GM13977 (cell line): Measurements from ENCODE around the gene CES4A.

Source experiments
- DNase-seq: peaks from one replicate; pipeline ENCODE4 v3.0.0; 2012; ENCODE audit warnings: low spot score
- CTCF ChIP-seq: IDR thresholded peaks from 2 replicates; pipeline ENCODE4 v1.5.1; 2012; ENCODE audit warnings: mild to moderate bottlenecking, control low read depth; ENCODE audit not compliant: insufficient read depth; ENCODE audit errors: extremely low read depth, missing control alignments
- in situ Hi-C: fragments of 300-500 bp; cut with MboI; formaldehyde crosslinking; loops from one replicate; pipeline ENCODE4 v1.12.0; 2022; ENCODE audit warnings: low sequenced_read_pairs, low pct_unique_long_range_greater_than_20kb, mixed read lengths, inconsistent platforms; ENCODE audit not compliant: unreplicated experiment

The CES4A gene

GRCh38 chr16:67050796-67051195 lies 62.4 kb downstream of the CES4A start:
- no peak for DNase-seq
- TF ChIP-seq CTCF = no peak
- in situ Hi-C loops = no loop called here

- DNase-seq = no peak
- in situ Hi-C loops = no loop called here
These were observed 64.0 kb downstream of the CES4A start for GRCh38 chr16:67052399-67052798.

GRCh38 chr16:67053767-67054334 lies 65.5 kb downstream of the CES4A start:
- in situ Hi-C loops = no loop called here
- peak; percentile 11 for DNase-seq
- TF ChIP-seq CTCF = no peak

More at GRCh38 chr16:67052399-67052798, 64.0 kb downstream of the CES4A start:
- TF ChIP-seq CTCF = no peak

- DNase-seq = no peak
- in situ Hi-C loops = no loop called here
- no peak for TF ChIP-seq CTCF
These were observed 66.5 kb downstream of the CES4A start for GRCh38 chr16:67054901-67055300.

GRCh38 chr16:67055712-67056487 lies 67.5 kb downstream of the CES4A start:
- DNase-seq = peak; percentile 61
- in situ Hi-C loops = no loop called here
- no peak for TF ChIP-seq CTCF
